Fibroblast of mammary gland (primary cell): ENCODE results near the gene TCP1.
"Not testable (repeated sequence)": the region's sequence is repeated elsewhere in the genome, so short reads cannot be mapped to it uniquely, and the experiment has no call there.

Source experiments
- DNase-seq: peaks from one replicate; pipeline ENCODE4 v3.0.0-alpha.2; 2010; ENCODE audit warnings: low read depth
- H3K4me3 ChIP-seq: 2 replicates; pipeline ENCODE4 v1.5.1; 2011; ENCODE audit warnings: low read depth, mild to moderate bottlenecking, low read length, moderate library complexity; ENCODE audit not compliant: control insufficient read depth
- CTCF ChIP-seq: conservative IDR thresholded peaks from 2 replicates; pipeline ENCODE4 v1.5.1; 2011; ENCODE audit warnings: low read depth, low read length, inconsistent platforms; ENCODE audit not compliant: control insufficient read depth, insufficient read depth

The TCP1 gene

GRCh38 chr6:159806021-159806458, 16.6 kb upstream of the TCP1 start:
- TF ChIP-seq CTCF = no peak
- peak; percentile 20 for DNase-seq
- H3K4me3 ChIP-seq = no peak overlapping the region

- H3K4me3 ChIP-seq = no peak overlapping the region
- no peak for DNase-seq
- TF ChIP-seq CTCF = no peak
Observed at GRCh38 chr6:159805440-159806020, 16.1 kb upstream of the TCP1 start.

GRCh38 chr6:159804504-159804903, 15.1 kb upstream of the TCP1 start:
- no peak for TF ChIP-seq CTCF
- H3K4me3 ChIP-seq = no peak overlapping the region
- no peak for DNase-seq

GRCh38 chr6:159801935-159802334, 12.5 kb upstream of the TCP1 start:
- H3K4me3 ChIP-seq = no peak overlapping the region
- TF ChIP-seq CTCF = no peak
- no peak for DNase-seq

- TF ChIP-seq CTCF = no peak
- DNase-seq = no peak
- peak within 1 kb of the TSS; percentile 25 for H3K4me3 ChIP-seq
Observed at GRCh38 chr6:159800141-159800865, 10.9 kb upstream of the TCP1 start, which contains the start of gene PNLDC1. TSS of gene PNLDC1 (plus strand) at chr6:159800276. CDS start at chr6:159800308, 32 bp downstream.

- H3K4me3 ChIP-seq = no peak overlapping the region
- TF ChIP-seq CTCF = no peak
- no peak for DNase-seq
Observed at GRCh38 chr6:159797554-159797953, 8.2 kb upstream of the TCP1 start.

GRCh38 chr6:159794976-159795375, 5.6 kb upstream of the TCP1 start:
- not testable (repeated sequence) for DNase-seq, H3K4me3 ChIP-seq
